Measurements from ENCODE around the gene ELMO1. TPM values are rescaled to one million over a fixed set of nuclear protein-coding genes. Genes with fewer than 3 reads are reported as not detected.

The ELMO1 gene
- polyA plus RNA-seq, 3 donors = 11.0 to 14.4 (median 13.3) TPM

GRCh38 chr7:37471619-37472018, 23.0 kb upstream of the ELMO1 start:
- DNase-seq (ENCODE audit: low read depth in 3 of 3, low spot score in 2 of 3) = no peak

DNA sequence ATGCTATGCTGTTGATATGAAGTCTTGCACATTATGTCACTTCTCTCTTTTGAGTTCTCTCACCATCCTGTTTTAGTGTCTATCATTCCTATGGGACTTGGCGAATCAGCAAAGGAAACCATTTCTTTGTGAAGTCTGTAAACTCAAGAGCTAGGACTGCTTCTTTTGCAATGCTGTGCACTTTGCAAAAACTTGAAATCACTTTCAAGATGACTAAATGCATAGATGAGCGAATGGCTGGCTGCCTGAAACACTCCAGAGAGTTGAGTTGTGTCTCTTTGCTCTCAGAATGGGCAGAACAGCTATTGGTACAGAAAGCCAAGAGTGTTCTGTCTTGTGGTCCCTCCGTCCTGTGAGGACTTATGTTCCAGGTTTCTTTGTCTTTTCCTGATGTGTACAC, 18.3 kb upstream of the ELMO1 start:
- no peak for DNase-seq (ENCODE audit: low read depth in 3 of 3, low spot score in 2 of 3)

DNA sequence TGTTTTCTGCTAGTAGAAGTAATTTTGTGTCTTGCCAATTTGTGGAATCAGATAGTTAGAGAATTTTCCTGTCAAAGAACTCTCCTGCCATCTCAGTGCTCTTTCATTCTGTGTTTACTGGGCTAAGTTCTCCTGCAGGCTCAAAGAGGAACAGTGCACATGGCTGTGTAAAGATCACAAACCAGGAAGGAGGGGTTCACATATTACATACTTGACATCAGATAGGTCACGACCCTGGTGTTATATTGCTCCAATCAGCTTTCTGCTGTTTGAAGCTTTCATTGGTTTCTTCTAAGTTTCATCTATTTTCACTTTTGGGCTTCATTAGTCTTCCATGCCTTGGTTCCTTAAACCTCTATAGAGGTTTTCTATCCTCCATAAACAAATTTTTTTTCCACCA, 13.5 kb upstream of the ELMO1 start:
- DNase-seq (ENCODE audit: low read depth in 3 of 3, low spot score in 2 of 3) = no peak

- DNase-seq (ENCODE audit: low read depth in 3 of 3, low spot score in 2 of 3) = no peak
These were observed 6.4 kb upstream of the ELMO1 start for GRCh38 chr7:37455081-37455480.

- no peak for DNase-seq (ENCODE audit: low read depth in 3 of 3, low spot score in 2 of 3)
These were observed 3.7 kb upstream of the ELMO1 start for GRCh38 chr7:37452346-37452745.

- DNase-seq (ENCODE audit: low read depth in 3 of 3, low spot score in 2 of 3) = no peak
These were observed 1.4 kb upstream of the ELMO1 start for GRCh38 chr7:37450035-37450434.

GRCh38 chr7:37449621-37450020, 957 bp upstream of the ELMO1 start:
- DNase-seq (ENCODE audit: low read depth in 3 of 3, low spot score in 2 of 3) = no peak

- no peak for DNase-seq (ENCODE audit: low read depth in 3 of 3, low spot score in 2 of 3)
These were observed 541 bp downstream of the ELMO1 start for GRCh38 chr7:37448011-37448635.

- DNase-seq (ENCODE audit: low read depth in 3 of 3, low spot score in 2 of 3) = no peak
These were observed 2.3 kb downstream of the ELMO1 start for GRCh38 chr7:37446371-37446770.

GRCh38 chr7:37445790-37446189, 2.9 kb downstream of the ELMO1 start:
- no peak for DNase-seq (ENCODE audit: low read depth in 3 of 3, low spot score in 2 of 3)

- no peak for DNase-seq (ENCODE audit: low read depth in 3 of 3, low spot score in 2 of 3)
These were observed 3.5 kb downstream of the ELMO1 start for GRCh38 chr7:37445064-37445723.

- no peak for DNase-seq (ENCODE audit: low read depth in 3 of 3, low spot score in 2 of 3)
These were observed 5.0 kb downstream of the ELMO1 start for GRCh38 chr7:37443627-37444026.

GRCh38 chr7:37442268-37442667, 6.4 kb downstream of the ELMO1 start:
- no peak for DNase-seq (ENCODE audit: low read depth in 3 of 3, low spot score in 2 of 3)

- no peak for DNase-seq (ENCODE audit: low read depth in 3 of 3, low spot score in 2 of 3)
These were observed 6.8 kb downstream of the ELMO1 start for GRCh38 chr7:37441816-37442215.

DNA sequence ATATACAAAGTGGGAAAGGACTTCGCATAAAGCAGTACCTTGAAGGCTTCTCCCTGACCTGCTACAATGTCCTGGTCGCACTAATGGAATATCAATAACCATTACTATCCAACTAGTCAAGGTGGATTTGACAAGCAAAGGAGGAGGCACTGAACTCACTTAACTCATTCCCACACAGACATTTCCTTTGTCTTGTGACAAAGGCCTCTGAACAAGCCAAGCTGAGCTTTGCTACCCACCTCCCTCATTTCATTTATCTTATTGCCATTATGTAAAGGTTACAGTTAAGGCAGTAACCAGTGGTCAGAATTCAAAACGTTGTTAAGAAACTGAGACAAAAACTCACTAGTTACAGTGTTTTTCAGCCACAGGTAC, 7.3 kb downstream of the ELMO1 start:
- no peak for DNase-seq (ENCODE audit: low read depth in 3 of 3, low spot score in 2 of 3)

DNA sequence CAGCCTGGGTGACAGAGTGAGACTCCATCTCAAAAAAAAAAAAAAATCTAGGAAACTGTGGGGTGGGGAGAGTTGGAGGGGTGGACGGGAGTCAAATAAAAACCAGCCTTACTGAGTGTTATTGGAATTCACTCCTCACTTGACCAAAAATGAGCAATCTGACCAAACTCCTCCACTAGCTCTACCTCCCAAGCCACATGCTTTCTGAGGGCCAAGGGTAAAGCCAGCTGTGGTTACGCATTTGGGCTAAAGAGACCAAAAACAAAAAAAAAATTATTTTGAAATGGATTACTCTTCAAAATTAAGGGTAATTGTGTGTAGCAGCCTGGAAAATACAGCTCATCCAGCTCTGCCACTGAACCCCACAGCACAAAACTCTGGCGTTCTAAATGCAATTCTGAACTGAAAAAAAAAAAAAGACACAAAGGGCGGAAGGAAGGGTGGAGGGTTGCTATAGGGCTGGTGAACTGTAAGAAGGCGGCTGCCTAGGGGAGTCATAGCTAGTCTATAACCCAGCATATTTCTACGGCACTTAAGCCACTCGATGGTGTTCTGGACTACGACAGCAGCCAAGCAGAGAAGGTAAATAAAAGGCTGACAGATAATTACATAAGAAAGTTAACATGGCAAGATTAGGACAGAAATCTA, 7.8 kb downstream of the ELMO1 start:
- DNase-seq (ENCODE audit: low read depth in 3 of 3, low spot score in 2 of 3) = no peak

DNA sequence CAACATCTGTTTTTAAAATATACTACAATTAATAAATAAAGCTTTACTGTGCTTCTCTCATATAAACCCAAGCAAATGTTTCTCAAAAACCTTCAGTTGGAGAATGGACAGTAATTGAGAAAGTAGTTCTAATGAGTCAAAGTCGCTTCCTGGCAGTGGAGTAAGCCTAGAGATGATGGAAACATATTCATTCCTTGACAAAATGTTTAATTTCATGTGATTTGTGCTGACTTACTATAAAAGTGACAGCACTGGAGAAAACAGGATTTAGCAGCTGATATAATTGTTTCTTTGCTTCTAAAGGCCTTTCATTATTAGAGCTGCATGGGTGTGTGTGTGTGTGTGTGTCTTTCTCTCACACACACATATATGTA, 9.0 kb downstream of the ELMO1 start:
- DNase-seq (ENCODE audit: low read depth in 3 of 3, low spot score in 2 of 3) = no peak

GRCh38 chr7:37438906-37439652, 9.6 kb downstream of the ELMO1 start:
- DNase-seq (ENCODE audit: low read depth in 3 of 3, low spot score in 2 of 3) = no peak

GRCh38 chr7:37435156-37435855, 13.4 kb downstream of the ELMO1 start:
- DNase-seq (ENCODE audit: low read depth in 3 of 3, low spot score in 2 of 3) = no peak

- no peak for DNase-seq (ENCODE audit: low read depth in 3 of 3, low spot score in 2 of 3)
These were observed 14.1 kb downstream of the ELMO1 start for GRCh38 chr7:37434529-37434928.

GRCh38 chr7:37433166-37433565, 15.5 kb downstream of the ELMO1 start:
- no peak for DNase-seq (ENCODE audit: low read depth in 3 of 3, low spot score in 2 of 3)

Measured in right renal cortex interstitium (tissue), 3 donors.